GM21717 (cell line): ENCODE data around the gene TMEM95.

Experiments
- ATAC-seq: cut with Tn5 transposase; IDR thresholded peaks from one replicate; pipeline ENCODE4 v1.9.1; 2021; ENCODE audit warnings: mild to moderate bottlenecking, moderate library complexity; ENCODE audit not compliant: unreplicated experiment

TMEM95 gene

GRCh38 chr17:7403043-7403726 is 48.2 kb downstream of the TMEM95 start:
- no peak for ATAC-seq

- ATAC-seq = no peak
Measured at GRCh38 chr17:7403727-7403976, 48.7 kb downstream of the TMEM95 start.

- ATAC-seq = peak; percentile 75
Measured at GRCh38 chr17:7403977-7404736, 49.2 kb downstream of the TMEM95 start, which contains the start of gene TMEM256. Gene TMEM256 (minus strand): TSS chr17:7404097. CDS start chr17:7404084, 13 bp downstream.

- peak; percentile 7 for ATAC-seq
Measured at GRCh38 chr17:7404737-7405349, 49.9 kb downstream of the TMEM95 start.

- ATAC-seq = no peak
Measured at GRCh38 chr17:7405350-7406234, 50.6 kb downstream of the TMEM95 start.

- no peak for ATAC-seq
Measured at GRCh38 chr17:7406235-7406825, 51.4 kb downstream of the TMEM95 start.
